HPDE6-E6E7 (cell line): ENCODE measurements around the gene GAL3ST3.
"Not testable (repeated sequence)": the region's sequence is repeated elsewhere in the genome, so short reads cannot be mapped to it uniquely, and the experiment has no call there.

ENCODE experiments used
- DNase-seq: peaks from one replicate; pipeline ENCODE4 v3.0.0; 2011; ENCODE audit warnings: missing footprints; ENCODE audit errors: extremely low spot score

GAL3ST3 gene

DNA sequence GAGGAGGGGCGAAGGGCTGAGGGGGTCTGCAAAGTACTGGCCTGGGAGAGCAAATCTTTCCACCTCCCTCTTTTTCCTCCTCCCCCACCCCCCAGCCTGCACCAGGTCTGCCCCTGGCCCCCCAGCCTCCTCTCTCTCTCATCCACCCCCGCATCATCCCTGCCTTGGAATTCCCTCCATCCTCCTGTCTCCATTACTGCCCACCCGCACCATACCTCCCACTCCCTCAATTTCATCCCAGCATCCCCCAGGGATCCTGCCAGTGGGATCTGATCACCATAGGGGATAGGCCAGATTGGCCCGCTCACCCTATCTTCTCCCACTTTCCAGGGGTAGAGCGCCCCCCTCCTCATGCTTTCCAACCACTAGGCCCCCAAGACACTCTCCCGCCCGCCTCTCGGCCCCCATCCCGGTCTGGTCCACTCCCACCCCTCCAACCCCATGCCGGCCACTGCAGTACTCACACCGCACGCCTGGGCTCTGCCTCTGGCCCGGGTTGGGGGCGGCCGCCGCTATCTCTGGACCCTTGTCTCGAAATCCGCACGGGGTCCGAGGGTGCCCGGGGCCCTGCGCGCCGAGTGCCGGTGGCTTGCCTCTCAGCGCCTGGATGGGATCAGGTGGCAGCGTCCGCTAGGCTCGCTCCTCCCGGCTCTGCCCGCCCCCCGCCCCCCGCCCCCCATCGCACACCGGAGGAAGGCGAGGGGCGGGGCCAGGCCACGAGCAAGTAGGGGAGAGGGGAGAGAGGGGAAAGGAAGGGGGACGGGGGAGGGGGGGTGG, at the start of gene GAL3ST3:
Gene GAL3ST3, minus strand, starts transcription at position 615 of the 777 bp plus-strand sequence. CDS start 3,746 bp downstream, outside the sequence.
- DNase-seq: no peak

DNA sequence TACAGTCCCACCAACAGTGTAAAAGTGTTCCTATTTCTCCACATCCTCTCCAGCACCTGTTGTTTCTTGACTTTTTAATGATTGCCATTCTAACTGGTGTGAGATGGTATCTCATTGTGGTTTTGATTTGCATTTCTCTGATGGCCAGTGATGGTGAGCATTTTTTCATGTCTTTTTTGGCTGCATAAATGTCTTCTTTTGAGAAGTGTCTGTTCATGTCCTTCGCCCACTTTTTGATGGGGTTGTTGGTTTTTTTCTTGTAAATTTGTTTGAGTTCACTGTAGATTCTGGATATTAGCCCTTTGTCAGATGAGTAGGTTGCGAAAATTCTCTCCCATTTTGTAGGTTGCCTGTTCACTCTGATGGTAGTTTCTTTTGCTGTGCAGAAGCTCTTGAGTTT, 43.2 kb upstream of the GAL3ST3 start:
- DNase-seq: not testable (repeated sequence)

- no peak for DNase-seq
These were observed 41.3 kb upstream of the GAL3ST3 start for GRCh38 chr11:66090288-66090687.

DNA sequence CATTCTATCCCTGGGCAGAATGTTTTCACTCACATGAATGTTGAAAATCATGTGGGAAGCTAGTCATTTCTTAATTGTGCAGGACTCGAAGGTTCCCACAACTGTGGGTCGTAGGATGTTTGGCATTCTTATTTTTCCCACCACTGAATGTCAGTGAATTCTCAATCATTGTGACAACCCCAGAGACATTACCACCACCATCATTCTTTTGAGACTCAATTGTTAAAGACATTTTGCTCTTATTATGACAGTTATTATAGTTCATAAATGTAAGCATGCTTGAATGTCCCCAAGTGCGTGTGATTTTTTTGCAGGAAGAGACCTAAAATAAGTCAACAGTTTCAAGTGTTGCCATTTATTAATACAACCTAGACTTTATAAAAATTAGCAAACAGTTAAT, 40.1 kb upstream of the GAL3ST3 start:
- DNase-seq: no peak

DNA sequence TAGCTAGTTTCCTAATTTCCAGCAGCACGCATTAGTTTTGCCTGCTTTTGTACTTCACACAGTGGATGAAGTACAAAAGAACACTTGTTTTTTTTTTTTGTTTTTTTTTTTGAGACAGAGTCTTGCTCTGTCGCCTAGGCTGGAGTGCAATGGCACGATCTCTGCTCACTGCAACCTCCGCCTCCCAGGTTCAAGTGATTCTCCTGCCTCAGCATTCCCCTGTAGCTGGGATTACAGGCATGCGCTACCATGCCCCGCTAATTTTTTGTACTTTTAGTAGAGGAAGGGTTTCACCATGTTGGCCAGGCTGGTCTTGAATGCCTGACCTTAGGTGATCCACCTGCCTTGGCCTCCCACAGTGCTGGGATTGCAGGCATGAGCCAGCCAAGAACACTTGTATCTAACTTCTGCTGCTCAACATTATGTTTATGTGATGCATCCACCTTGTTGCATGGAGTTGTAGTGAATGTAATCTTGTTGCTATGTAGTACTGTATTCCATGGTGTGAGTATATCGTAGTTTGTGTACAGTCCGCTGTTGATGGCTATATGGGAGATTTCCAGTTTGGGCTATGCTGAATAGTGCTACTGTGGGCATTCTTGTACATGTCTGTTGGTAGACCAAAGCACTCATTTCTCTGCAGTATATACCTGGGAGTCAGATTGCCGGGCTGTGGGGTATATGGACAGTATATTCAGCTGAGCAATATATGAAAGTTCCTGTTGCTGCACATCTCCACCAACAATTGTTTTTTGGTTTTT, 38.4 kb upstream of the GAL3ST3 start:
- no peak for DNase-seq

DNA sequence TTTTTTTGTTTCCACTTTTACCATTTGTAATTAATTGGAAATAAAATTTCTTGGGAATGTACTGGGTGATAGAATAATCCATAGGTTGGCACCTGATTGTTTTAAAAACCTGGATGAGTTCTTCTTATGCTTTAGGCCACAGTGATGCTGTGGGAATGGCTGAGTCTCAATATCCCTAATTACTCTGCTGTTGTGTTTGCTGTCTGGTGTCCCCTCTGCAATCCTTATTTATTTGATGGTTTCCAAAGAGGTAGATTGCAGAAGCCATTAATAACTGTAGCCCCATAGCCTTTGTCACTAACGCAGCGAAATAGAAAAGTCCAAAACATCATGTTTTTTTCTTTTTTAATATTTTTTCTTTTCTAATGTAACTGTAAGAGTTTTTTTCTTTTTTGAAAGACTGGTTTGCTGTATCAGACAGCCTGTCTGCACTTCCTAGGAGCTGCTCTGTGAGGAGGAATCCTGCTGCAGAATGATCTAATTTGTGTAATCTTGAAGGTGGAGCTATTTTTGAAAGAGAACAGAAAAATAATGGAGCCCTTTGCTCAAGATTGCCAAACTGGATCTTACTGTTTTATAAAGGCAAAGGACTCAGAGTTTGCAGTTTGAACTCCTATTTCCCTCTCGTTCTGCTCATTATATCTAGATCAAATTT, 36.0 kb upstream of the GAL3ST3 start:
- DNase-seq: no peak

DNA sequence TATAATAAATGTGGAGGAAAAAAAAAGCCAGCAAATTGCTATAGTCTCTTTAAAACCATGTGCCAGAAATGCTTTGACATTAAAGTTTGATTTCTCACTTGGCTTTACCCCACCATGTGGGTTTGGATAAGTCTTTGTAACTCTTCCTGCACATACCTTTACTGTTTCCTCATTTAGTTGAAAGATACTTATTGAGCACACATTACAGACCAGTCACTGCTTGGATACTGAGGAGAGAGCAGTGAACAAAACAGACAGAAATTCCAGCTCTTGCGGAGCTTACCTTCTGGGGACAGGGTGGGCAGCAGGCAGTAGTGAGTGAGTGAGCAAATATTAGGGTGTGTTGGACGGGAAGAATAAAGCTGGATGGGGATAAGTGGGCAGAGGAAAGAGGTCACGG, 34.8 kb upstream of the GAL3ST3 start:
- no peak for DNase-seq

GRCh38 chr11:66082946-66083698, 34.2 kb upstream of the GAL3ST3 start:
- DNase-seq: no peak

DNA sequence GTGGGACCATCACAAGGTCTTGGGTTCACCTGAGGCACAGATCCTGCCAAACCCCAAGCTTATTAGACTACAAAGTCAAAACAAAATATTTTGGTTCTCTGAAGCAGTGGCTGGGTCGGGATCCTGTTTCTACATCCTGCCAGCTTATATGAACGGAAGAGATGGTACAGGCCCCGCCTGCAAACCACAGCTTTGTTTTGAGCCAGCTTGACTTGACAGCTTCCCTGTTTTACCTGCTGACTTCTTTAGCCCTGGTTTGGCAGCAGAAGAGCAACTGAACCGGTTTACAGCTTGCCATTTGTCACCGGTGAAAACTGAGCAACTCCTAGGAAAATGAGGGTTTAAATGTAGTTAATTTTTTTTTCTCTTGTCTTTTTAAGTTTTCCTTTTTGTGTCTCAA, 32.5 kb upstream of the GAL3ST3 start:
- DNase-seq: peak; percentile 85

DNA sequence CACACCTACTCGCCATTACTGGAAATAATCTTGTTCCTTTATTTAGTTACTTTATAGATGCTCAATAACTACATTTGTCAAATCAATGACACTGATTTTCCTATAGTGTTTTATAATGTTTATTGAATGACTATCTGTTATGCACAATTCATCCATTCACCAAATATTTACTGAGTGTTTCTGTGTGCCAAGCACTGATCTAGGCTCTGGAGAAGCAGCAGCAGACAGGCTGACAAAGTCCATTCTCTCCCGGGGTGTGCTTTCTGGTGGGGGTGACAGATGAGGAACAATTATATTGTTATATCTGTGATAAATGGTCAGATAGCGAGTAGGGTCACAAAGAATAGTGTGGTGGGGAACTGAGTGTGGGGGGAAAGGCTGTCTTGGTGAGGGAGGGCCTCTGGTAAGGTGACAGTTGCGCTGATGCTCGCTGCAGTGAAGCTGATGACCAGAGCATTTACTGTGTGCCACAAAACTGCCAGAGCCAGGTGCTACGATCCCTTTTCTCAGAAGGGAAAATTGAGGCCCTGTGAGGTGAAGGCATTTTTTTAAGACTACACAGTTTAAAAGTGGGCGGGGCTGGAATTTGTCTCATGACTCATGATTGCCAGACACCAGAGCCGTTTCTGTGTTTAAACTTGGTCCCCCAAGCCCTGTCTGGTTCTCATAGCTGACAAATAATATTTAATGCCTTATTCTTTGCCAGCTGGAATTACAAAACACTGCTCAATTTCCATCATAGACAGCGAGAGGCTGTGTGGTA, 31.3 kb upstream of the GAL3ST3 start:
- DNase-seq: peak; percentile 50

DNA sequence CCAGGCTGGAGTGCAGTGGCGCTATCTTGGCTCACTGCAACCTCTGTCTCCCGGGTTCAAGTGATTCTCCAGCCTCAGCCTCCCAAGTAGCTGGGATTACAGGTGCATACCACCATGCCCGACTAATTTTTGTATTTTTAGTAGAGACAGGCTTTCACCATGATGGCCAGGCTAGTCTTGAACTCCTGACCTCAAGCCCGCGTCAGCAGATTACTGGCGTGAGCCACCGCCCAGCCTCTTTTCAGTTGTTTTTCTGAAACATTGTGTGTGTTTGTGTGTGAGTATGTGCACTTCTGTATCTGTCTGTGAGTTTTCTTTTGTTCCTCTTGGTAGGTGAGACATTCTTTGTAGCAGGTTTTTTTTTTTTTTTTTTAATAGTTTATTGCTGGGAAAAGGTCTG, 30.0 kb upstream of the GAL3ST3 start:
- DNase-seq: not testable (repeated sequence)

- no peak for DNase-seq
These were observed 29.0 kb upstream of the GAL3ST3 start for GRCh38 chr11:66077927-66078326.

DNA sequence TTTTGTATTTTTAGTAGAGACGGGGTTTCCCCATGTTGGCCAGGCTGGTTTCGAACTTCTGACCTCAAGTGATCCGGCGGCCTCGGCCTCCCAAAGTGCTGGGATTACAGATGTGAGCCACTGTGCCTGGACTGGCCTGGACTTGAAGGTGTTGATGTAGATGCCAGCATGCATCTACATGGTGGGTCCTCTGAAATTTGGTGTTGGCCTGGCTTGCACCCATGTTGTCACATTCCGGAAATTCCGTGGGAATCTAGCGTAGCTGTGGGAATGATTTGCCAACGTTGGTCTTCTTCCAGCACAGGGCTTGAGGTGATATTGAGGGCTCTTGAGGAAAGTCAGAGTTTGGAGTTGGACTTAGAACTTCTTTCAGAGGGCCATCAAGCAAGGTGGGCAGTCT, 27.6 kb upstream of the GAL3ST3 start:
- DNase-seq: no peak

DNA sequence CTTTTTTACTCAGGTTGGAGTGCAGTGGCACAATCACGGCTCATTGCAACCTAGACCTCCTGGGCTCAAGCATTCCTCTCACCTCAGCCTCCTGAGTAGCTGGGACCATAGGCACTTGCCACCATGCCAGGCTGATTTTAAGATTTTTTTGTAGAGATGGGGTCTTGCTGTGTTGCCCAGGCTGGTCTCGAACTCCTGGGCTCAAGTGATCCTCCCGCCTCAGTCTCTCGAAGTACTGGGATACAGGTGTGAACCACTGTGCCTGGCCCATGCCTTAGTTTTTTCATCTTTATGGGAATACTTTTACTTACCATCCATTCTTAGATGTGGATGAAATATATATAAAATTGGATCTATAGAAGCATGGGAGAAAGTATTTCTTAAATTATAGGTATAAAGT, 26.3 kb upstream of the GAL3ST3 start:
- DNase-seq: no peak

- DNase-seq: no peak
These were observed 24.7 kb upstream of the GAL3ST3 start for GRCh38 chr11:66073669-66074068.

- no peak for DNase-seq
These were observed 23.6 kb upstream of the GAL3ST3 start for GRCh38 chr11:66072518-66072917.

DNA sequence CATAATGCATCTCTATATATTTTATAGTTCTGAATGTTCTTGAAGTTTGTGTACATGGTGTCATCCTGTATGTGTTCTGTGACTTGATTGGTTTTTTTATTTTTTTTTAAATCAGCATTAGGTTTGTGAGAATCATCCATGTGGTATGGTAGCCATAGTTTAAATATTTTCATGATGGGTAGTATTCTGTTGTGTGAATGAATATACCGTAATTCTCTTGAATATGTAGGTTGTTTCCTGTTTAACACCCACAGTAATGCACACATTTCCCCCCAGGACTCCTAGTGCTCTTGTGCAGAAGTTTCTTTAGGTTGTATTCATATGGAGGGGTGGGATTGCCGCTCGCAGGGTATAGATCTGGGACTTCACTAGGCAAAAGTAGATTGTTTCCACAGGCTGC, 23.1 kb upstream of the GAL3ST3 start:
- DNase-seq: no peak

DNA sequence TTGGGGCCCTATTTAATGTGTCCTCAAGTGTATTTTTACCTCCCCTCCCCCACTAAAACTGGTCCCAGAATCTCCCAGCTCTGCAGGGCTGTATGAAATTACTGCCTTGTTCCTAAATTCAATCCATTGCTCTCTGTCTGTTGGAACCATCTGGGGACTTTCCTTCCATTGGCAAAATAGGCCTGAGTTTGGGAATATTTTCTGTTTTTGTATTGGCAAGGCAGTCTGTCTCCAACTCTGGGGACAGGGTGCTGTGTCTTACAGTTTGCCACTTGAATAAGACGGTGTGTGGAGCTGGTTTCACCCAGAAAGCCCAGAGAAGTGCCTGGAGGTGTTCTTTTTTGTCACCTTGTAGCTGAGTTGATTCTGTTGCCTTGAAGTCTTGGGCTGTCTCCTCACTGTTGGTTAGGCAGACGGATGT, 22.4 kb upstream of the GAL3ST3 start:
- DNase-seq: no peak

DNA sequence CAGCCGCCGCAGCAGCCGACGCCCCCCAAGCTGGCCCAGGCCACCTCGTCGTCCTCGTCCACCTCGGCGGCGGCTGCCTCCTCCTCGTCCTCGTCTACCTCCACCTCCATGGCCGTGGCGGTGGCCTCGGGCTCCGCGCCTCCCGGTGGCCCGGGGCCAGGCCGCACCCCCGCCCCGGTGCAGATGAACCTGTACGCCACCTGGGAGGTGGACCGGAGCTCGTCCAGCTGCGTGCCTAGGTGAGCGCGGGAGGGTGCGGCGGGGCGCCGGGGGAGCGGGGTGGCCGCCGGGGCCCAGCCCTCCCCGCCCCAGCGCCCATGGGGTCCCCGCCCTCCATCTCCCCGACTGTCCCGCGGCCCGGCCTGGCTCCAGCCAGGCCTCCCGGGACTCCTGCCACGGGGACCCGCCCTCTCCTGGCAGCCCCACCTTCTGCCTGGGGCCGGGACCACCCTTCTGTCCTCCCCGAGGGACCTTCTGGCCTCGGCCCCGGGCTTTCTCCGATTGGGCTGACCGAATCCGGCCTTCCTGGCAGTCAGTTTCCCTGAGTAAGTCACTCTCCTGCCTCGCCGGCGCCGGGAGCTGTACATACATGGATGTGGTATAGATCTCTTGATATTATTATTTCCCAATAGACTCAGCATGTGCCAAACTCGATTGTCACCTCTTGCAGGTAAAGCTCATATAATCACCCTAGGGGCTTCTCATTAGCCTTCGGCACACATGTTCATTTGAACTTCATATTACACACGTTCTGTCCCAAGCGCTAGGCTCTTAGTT, 21.8 kb upstream of the GAL3ST3 start:
- no peak for DNase-seq
